GM19395 (cell line): ENCODE results near the gene TIMM23B.
"Not testable (repeated sequence)": the region's sequence is repeated elsewhere in the genome, so short reads cannot be mapped to it uniquely, and the experiment has no call there.

Experiments used
- ATAC-seq: cut with Tn5 transposase; IDR thresholded peaks from one replicate; pipeline ENCODE4 v1.9.1; 2021; ENCODE audit warnings: mild to moderate bottlenecking, moderate library complexity; ENCODE audit not compliant: unreplicated experiment

Gene TIMM23B

GRCh38 chr10:49941447-49942338, at the start of gene TIMM23B, which contains the start of gene PARG:
Gene TIMM23B (plus strand): TSS chr10:49942053. CDS start chr10:49942195, 142 bp downstream.
Gene PARG (minus strand): TSS chr10:49942027. CDS start chr10:49941725, 302 bp downstream.
- ATAC-seq: peak; percentile 70

- not testable (repeated sequence) for ATAC-seq
Measured at GRCh38 chr10:49899999-49900398, 41.9 kb upstream of the TIMM23B start.

- not testable (repeated sequence) for ATAC-seq
Measured at GRCh38 chr10:49900406-49900805, 41.4 kb upstream of the TIMM23B start.

GRCh38 chr10:49903829-49904228, 38.0 kb upstream of the TIMM23B start:
- ATAC-seq: not testable (repeated sequence)

GRCh38 chr10:49908290-49909080, 33.4 kb upstream of the TIMM23B start:
- ATAC-seq: not testable (repeated sequence)

- ATAC-seq: not testable (repeated sequence)
Measured at GRCh38 chr10:49910295-49910694, 31.6 kb upstream of the TIMM23B start.

- not testable (repeated sequence) for ATAC-seq
Measured at GRCh38 chr10:49916451-49916850, 25.4 kb upstream of the TIMM23B start.

GRCh38 chr10:49917927-49918326, 23.9 kb upstream of the TIMM23B start:
- ATAC-seq: not testable (repeated sequence)

- ATAC-seq: not testable (repeated sequence)
Measured at GRCh38 chr10:49922041-49922440, 19.8 kb upstream of the TIMM23B start.

GRCh38 chr10:49923572-49923971, 18.3 kb upstream of the TIMM23B start:
- not testable (repeated sequence) for ATAC-seq

- ATAC-seq: not testable (repeated sequence)
Measured at GRCh38 chr10:49931276-49931675, 10.6 kb upstream of the TIMM23B start.

GRCh38 chr10:49931959-49932728, 9.7 kb upstream of the TIMM23B start:
- ATAC-seq: not testable (repeated sequence)

- ATAC-seq: peak; percentile 30
Measured at GRCh38 chr10:49942339-49942705, 469 bp downstream of the TIMM23B start.

GRCh38 chr10:49943607-49944006, 1.8 kb downstream of the TIMM23B start:
- not testable (repeated sequence) for ATAC-seq

GRCh38 chr10:49948142-49948541, 6.3 kb downstream of the TIMM23B start:
- peak; percentile 85 for ATAC-seq

- not testable (repeated sequence) for ATAC-seq
Measured at GRCh38 chr10:49948737-49949136, 6.9 kb downstream of the TIMM23B start.

GRCh38 chr10:49952006-49952405, 10.2 kb downstream of the TIMM23B start:
- ATAC-seq: not testable (repeated sequence)

- ATAC-seq: not testable (repeated sequence)
Measured at GRCh38 chr10:49953122-49953521, 11.3 kb downstream of the TIMM23B start.

GRCh38 chr10:49970331-49970857, 28.5 kb downstream of the TIMM23B start:
- ATAC-seq: not testable (repeated sequence)

GRCh38 chr10:49971466-49971865, 29.6 kb downstream of the TIMM23B start:
- ATAC-seq: not testable (repeated sequence)
